Stimulated activated CD4-positive, alpha-beta T cell treated with anti-CD3 and anti-CD28 coated beads, Interleukin-12 subunit alpha, Interleukin-12 subunit beta, amount 100 ng/mL, for 4 hours (primary cell): ENCODE results near the gene ZNF48.

Experiments
- DNase-seq: peaks from one replicate; pipeline ENCODE4 v3.0.0-alpha.2; 2020

The ZNF48 gene

DNA sequence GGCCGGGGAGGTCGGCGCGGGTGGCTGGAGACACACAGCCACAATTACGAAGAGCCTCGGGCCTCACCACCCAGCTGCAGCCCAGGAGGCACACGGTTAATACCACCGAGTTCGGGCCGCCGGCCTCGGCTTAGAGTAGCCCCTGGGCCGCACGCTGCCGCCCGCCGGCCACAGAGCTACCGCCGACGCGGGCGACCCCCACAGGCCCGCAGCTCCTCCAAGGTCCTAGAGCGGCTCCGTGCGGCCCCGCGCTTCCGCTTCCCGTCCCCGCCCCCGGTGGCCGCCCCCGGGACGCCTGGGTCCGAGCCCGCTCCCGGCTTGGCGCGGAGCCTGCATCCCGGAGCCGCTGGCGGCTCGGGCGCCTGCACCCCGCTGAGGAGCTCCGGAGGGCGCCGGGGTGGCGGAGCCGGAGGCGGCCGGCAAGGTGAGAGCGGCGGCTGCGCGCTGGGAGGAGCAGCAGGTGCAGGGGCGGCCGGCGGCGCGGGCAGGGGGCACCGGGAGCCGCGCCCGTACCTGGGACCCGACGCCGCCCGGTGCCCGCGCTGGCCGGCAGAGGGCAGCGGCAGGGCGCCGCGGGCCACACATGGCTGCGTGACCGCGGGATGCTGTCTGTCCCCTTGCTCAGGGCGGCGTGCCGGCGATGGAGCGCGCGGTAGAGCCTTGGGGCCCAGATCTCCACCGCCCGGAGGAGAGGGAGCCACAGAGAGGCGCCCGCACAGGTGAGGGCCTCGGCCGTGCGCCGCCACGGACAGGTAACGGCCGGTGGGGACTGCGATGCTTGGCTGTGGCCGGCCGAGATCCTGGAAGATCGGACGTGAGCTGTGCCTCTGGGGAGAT lies at the start of gene ZNF48:
ZNF48 (plus strand) TSS at position 266 of the 837 bp plus-strand sequence; CDS start at position 641, 375 bp downstream.
- peak; percentile 69 for DNase-seq

GRCh38 chr16:30346286-30346685 lies 48.9 kb upstream of the ZNF48 start:
- no peak for DNase-seq

DNA sequence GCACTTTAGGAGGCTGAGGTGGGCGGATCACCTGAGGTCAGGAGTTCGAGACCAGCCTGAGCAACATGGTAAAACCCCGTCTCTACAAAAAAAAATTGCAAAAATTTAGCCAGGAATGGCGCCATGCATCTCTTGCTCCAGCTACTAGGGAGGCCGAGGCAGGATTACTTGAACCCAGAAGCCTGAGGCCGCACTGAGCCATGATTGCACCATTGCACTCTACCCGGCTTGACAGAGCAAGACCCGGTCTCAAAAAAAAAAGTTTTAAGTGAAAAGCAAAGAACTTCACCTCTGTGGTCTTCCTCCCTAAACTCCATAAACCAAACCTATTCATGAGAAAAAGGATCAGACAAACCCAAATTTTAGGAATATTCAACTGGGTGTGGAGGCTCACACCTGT lies 47.1 kb upstream of the ZNF48 start:
- DNase-seq = no peak

- no peak for DNase-seq
Measured at GRCh38 chr16:30348929-30349328, 46.3 kb upstream of the ZNF48 start.

- no peak for DNase-seq
Measured at GRCh38 chr16:30349675-30350074, 45.5 kb upstream of the ZNF48 start.

DNA sequence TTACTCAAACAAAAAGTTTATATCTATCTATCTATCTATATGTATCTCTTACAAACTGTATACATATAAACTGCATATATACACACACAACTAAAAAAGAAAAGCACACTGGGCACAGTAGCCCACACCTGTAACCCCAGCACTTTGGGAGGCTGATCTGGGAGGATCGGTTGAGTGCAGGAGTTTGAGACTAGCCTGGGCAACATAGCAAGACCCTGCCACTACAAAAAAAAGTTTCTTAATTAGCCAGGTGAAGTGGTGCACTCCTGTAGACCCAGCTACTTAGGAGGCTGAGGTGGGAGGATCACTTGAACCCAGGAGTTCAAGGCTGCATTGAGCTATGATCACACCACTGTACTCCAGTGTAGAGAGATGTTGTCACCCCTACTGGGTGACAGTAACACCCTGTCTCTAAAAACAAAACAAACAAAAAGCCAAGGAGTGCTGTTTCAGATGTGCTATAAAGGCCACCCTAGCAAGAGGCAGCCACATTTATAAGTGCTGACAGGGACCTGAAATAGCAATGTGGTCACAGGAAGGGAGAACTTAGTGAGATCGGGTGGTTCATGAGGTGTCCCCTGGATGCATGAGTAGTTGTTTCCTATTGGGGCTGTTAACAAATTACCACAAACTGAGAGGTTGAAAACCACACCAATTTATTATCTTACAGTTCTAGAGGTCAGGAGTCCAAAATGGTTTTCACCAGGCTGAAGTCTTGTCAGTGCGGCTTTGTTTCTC lies 44.9 kb upstream of the ZNF48 start:
- no peak for DNase-seq

GRCh38 chr16:30351001-30351441 lies 44.2 kb upstream of the ZNF48 start:
- no peak for DNase-seq

DNA sequence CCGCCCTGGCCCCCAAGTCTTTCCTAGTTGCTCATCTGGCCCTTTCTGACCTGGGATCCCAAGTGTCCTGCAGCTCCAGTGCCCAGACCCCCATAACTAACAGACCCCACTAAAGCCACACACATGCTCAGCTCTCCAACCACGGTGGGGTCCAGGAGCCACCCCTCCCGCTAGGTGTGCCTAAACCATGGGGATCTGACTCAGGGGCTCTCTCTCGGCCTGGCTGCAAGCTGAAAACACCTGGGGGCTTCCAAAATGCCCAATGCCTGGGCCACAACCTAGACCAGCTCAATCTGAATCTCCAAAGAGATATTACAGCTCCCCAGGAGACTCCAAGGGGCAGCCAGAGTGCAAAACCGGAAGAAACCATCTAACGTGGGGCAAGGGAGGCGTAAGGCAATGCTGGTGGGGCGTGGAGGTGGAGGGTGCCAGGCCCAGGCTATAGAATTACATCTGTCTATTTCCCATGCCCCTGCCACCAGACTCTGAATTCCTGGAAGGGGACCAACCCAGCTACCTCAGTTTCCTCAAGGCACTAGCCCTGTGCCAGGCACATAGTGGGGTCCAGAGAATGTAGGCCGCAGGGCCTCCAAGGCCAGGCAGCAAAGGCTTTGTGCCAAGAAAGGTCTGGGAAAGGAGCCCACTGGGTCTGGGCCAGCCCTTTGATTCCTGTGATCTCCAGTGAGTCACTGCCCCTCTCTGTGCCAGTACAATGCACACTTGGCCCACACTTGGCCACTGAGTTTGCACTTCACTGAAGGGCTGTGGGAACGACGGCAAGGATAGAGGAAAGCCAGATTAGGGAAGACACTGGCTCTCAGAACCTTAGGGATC lies 43.4 kb upstream of the ZNF48 start:
- no peak for DNase-seq

DNA sequence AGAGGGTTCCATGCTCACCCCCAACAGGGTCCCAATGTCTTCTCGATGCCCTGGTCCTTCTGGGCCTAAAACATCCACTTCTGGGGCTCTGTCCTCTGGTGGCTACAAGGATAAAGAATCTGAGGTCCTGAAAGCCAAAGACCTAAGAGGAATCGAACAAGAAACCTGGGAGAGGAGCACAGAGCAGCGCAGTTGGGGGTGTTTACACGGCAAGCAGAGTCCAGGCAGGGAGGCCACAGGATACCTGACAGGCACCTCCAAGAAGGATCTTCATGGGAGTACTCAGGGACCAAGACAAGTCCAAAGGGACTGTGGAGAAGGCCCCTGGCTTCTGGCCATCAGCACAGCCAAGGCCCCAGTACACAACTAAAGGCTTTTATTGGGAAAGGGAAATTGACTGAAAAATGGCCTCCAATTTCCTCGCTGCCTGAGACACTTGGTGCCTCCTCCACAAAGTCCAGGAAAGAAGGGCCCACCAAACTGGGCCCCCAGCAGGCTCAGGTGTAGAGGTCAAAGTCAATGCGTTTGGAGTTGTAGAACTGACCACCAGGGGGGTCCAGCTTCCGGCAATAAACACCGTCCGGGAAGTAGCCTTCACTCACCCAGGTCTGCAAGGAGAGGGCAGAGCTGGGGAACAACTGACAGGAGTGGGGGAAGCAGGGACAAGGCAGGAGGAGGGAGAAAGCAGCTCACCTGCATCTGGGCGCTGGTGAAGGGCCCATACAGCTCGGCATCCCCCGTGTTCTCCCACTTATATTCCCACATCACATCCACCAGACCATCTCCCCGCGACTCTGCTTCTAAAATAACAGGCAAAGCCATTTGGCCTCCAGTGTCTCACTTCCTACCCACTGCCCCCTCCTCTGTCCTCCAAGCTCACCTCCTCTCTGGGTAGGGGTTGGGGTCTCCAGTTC lies 42.5 kb upstream of the ZNF48 start:
- no peak for DNase-seq

DNA sequence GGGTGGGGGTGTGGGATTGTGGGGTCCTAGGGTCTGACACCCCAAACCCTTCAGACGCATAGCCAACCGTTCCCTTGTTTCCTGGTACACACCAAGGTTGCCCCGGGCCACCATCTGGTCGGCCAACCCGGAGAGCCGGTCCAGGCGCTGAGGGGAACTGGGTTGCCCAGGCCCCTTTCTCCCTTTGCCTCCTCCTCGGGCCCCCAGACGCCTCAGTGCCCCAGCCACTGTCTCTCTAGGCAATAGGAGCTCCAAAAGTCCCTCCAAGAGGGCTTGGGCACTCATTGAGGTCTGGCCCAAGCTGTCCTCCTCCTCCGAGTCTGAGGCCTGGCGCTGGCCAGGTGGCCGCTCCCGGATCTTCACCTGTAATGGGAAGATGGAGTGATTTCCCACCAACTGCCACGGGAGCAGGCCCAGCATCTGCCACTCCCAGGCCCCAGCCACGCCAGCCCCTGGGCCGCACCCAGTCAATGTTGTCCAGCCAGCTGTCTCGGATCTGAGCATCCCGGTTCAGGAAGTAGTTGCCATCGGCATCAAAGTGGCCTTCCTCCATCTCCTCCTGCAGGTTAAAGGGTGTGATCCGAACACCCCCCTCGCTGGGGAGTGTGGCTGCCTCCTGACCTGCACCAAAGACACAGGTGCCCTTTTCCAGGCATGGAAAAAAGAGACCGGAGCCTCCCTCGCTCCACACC lies 41.6 kb upstream of the ZNF48 start:
- no peak for DNase-seq

DNA sequence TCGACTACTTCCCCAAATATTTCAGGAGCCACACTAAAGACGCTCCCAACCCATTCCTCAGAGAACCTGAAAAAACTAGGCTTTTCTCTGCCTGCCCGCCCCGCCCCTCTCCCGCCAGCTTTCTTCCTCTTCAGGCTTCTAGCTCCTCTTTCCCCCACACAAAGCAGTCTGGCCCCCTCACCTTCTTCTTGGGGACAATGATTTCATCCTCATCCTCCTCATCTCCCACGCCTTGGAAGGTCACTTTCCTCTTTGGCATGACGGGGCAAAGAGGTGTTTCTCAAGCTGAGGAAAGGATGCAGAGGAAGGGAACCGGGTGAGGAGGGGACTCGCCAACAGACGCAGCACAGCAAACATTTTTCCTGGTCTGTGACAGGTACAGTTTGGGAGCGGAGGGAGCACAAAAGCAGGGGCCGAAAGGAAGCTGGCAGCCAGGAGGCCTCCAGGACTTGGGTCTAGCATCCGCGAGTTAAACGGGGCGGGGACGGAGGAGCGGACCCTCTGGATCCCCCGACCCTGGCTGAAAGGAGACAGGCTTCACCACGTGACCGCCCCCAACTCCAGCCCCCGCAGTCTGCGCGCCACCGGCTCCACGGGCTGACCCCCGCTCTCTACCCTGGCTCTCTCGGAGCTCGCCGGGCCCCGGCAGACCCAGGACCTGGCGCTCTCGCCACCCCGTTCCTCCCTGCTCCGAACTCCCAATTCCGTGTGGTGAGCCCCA lies 40.6 kb upstream of the ZNF48 start:
- no peak for DNase-seq

GRCh38 chr16:30355144-30355953 lies 39.9 kb upstream of the ZNF48 start, which contains the start of gene CD2BP2:
Gene CD2BP2 (minus strand): TSS chr16:30355308. CDS start chr16:30354681, 627 bp downstream.
- DNase-seq = peak; percentile 84

DNA sequence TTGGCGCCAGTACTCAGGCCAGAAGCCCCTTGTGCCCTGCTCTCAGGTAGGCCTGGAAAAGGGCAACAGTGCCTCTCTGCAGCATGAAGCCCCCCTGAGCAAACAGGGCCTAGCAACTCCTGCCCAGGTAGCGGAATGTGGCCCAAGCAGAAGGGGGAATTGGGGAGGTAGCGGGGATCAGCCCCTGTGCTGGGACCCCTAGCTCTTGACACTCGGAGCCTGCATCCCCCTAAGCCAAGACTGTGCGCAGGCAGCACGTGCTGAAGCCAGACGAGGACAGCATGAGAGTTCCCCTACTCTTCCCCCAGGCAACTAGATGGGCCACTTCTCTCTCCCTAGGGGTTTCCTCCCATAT lies 39.3 kb upstream of the ZNF48 start:
- no peak for DNase-seq

DNA sequence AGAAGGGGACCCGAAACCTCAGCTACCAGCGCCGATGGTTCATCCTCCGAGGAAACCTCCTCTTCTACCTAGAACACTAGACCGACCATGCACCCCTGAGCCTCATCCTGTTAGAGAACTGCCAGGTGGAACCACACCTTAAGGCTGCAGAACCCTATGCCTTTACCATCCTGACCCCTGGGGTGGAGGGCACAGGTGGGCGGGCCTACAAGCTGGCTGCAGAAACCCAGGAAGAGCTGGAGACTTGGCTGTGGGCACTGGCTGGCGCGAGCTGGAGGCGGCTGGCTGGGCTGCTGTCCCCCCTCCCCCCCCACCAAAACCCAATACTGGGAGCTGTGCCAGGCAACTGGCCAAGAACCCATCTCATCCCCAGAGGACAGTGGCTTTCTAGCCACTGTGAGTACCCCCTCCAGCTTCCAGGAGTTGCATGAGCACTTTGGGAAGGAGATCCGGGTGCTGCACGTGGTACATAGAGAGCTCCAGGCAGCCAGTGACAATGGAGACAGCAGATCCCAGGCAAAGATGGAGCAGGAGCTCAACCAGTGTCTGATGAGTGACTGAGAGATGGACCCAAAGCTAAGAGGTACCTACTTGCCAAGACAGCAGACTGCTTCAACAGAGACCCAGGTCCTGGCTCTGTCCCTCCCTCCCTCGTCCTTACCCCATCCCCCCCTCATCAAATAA lies 38.7 kb upstream of the ZNF48 start:
- DNase-seq = no peak

DNA sequence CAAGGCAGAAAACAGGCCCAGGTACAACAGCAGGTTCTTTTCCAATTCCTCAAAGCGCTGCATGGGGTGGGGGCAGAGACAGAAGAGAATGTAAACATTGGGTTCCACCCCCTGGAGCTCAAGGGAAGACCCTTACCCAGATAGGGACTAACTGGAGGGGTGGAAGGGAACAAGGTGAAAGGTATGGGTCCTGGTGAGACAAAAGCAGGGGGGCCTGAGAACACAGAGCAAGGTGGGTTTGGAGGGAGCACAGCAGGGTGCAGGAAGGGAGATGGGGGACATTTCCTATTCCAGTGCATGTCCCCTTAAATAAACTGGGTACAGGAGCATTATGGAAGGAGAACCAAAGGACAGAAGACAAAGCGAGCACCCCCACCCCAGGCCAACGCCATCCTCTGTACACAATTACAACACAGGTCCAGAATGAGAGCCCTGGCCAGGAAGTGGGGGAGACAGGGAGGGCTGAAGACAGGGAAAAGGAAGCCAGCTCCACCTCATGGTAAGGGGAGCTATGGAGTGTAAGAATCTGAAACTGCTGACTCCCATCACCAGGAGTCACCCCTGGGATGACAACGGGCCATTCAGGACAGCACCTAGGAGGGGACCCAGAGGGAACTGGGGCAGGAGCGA lies 38.0 kb upstream of the ZNF48 start:
- no peak for DNase-seq

DNA sequence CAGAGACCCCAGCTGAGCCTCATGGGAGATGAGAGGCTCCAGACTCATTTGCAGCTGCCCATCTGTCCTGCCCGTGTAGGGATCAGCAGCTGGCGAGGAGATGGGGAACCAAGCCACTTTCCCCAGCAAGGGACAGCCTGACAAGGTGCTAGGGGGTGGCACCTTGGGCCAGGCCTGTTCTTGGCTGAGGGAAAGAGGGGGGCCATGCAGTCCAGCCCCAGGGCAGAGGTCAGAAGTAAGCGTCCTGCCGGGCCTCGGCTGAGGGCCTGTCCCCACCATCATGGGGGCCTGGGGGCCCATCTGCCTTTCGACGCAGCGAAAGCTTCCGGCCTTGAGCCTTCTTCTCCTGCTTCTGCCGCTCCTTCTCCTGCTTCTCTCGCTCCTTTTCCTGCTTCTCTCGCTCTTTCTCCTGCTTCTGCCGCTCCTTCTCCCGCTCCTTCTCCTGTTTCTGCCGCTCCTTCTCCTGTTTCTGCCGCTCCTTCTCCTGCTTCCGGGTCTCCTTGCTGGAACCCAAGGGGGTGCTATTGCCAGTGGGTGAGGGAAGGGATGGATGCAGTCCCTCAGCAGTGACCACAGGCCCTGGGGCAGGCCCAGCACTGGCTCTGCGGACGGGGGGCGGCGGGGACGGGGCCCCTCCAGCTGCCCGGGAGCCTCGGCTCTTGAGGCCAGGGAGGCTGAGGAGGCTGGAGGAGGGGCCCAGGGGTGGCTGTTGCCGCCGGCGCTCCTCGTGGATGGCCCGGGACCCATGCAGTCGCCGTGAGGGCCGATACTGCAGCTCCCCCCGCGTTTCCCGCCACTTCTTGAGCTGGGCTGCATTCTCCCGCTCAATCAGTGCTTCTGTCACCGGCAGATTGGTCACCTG lies 37.3 kb upstream of the ZNF48 start:
- no peak for DNase-seq

DNA sequence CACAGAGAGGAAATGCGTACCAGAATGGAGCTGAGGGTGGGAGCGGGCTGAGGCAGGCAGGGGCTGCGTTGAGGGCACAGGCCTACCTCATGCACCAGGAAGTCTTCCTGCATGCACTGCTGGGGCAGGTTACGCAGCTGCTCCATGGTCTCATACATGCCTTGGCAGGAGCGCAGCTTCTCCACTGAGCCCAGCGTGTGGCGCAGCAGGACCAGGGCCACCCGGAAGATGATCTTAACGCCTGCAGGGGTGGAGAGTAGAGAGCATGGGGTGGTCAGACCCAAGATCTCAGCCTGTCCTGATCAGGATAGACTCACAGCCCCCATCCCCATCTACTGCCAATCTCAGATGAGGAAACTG lies 36.7 kb upstream of the ZNF48 start:
- no peak for DNase-seq
